NB4 (cell line): ENCODE measurements around the gene ERVK3-1.

Experiments
- POLR2A ChIP-seq: IDR thresholded peaks from 2 replicates; pipeline ENCODE4 v1.6.1; 2011; ENCODE audit warnings: mild to moderate bottlenecking; ENCODE audit not compliant: insufficient read length; ENCODE audit errors: extremely low read depth
- TF ChIP-seq, protein P1 (sequence below): IDR thresholded peaks from one replicate; pipeline ENCODE4 v1.5.1; 2012; ENCODE audit warnings: low read depth, low read length
- TF ChIP-seq, protein P2 (sequence below): IDR thresholded peaks from 2 replicates; pipeline ENCODE4 v1.6.1; 2011; ENCODE audit warnings: low read depth, low read length

DNA sequence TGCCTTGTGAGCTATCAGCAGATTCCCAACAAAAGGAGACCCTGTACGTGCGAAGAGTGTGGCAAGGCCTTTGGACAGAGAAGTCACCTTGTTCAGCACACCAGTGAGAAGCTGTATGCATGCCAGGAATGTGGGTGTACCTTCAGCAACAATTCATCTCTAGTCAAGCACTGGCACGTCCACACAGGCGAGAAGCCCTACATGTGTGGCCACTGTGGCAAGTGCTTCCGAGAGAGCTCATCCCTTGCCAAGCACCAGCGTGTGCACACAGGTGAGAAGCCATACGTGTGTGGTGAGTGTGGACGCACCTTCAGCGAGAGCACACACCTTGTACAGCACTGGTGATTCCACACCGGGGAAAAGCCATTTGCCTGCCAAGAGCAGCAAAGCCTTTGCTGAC lies 14.1 kb downstream of the ERVK3-1 start:
- TF ChIP-seq, protein P1, sequence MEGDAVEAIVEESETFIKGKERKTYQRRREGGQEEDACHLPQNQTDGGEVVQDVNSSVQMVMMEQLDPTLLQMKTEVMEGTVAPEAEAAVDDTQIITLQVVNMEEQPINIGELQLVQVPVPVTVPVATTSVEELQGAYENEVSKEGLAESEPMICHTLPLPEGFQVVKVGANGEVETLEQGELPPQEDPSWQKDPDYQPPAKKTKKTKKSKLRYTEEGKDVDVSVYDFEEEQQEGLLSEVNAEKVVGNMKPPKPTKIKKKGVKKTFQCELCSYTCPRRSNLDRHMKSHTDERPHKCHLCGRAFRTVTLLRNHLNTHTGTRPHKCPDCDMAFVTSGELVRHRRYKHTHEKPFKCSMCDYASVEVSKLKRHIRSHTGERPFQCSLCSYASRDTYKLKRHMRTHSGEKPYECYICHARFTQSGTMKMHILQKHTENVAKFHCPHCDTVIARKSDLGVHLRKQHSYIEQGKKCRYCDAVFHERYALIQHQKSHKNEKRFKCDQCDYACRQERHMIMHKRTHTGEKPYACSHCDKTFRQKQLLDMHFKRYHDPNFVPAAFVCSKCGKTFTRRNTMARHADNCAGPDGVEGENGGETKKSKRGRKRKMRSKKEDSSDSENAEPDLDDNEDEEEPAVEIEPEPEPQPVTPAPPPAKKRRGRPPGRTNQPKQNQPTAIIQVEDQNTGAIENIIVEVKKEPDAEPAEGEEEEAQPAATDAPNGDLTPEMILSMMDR: no peak
- TF ChIP-seq POLR2A: no peak
- TF ChIP-seq, protein P2, sequence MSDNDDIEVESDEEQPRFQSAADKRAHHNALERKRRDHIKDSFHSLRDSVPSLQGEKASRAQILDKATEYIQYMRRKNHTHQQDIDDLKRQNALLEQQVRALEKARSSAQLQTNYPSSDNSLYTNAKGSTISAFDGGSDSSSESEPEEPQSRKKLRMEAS: no peak
